ENCODE results near the gene DCTN3. TPM values are rescaled to one million over a fixed set of nuclear protein-coding genes. Genes with fewer than 3 reads are reported as not detected.

The DCTN3 gene
- total RNA-seq (10 to 100 TPM; 83.3 to 83.4 TPM), polyA plus RNA-seq (128 TPM)

DNA sequence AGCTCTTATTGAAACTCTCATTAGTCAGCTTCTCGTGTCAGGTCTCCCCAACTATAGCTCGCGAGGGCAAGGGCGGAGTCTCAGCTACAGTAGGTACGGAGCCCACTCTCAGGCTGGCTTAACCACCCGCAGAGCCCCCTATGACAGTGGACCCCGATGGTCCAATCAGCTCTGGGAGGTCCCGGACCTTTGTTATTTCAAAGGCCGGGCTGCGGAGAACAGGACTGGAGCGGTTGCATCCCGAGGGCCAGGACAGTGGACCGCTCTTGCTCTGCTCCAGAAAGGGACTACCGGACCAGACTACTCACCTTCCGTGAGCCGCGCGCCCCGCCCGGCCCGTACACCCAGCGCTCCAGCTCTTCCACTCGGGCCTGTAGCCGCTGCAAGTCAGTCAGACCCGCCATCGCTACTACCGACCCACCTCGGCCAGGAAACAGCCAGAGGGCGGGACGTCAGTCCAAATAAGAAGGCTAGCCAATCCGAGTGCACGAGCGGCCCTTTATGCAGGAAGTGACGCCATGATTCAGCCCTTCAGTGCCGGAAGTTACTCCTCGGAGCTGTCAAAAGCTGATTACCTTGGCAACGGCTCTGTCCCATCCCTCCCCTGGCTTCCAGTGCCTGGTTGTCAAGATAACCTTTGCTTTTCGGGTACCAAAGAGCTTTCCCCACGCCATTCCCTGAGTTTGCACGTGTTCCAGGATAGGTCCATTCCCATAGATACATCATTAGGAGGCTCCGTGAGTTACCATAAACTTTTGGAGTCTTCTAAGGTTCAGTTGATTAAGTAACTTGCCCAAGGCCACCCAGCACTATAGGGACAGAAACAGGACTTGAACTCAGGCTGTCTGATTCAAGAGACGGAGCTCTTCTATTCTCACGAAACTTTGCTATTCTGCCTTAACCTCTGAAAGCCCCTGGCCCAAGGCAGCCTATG is at the start of gene DCTN3:
DCTN3 (minus strand) TSS at position 435 of the 934 bp plus-strand sequence; CDS start at position 404, 31 bp downstream.
- ChIA-PET CTCF (interaction anchor here (1.1 to 7.6 kb wide), 10 partner anchors 8 to 82 kb away, joined by 3 to 97 read pairs (median 6); partner anchors contain the start of genes ARID3C, GALT, RPP25L and SIGMAR1), POLR2A (interaction anchor here (0.6 to 2.0 kb wide), 11 partner anchors 8 to 686 kb away, joined by 3 to 15 read pairs (median 4); partner anchors contain the start of genes GALT, RPP25L and SIGMAR1)
- peaks cover 27% of the 10 kb centered on the region for H3K27me3 ChIP-seq (ENCODE audit: insufficient read depth, low read length, poor library complexity, severe bottlenecking)
- peak; percentile 86 to 96 (median 89) for DNase-seq
- H3K4me3 ChIP-seq (ENCODE audit: low read length) = peak within 1 kb of the TSS; percentile 64
- peak within 1 kb of the TSS; percentile 93 to 97 (median 95) for H3K4me3 Mint-ChIP-seq
- peaks cover 28 to 42% (median 29%) of the 10 kb centered on the region in 3 donors for H3K4me1 Mint-ChIP-seq
- peak within 1 kb of the TSS; percentile 59 for H3K27ac ChIP-seq (ENCODE audit: low read depth, low read length)
- H3K36me3 ChIP-seq (ENCODE audit: insufficient read depth, low read length) = peaks cover 16% of the 10 kb centered on the region
- H3K36me3 Mint-ChIP-seq = peaks cover 6 to 41% (median 10%) of the 10 kb centered on the region in 3 donors
- peak within 1 kb of the TSS; percentile 72 to 97 (median 95) for H3K27ac Mint-ChIP-seq
- H3K9me3 ChIP-seq (ENCODE audit: low read length) = no peaks in the 10 kb centered on the region
- H3K27me3 Mint-ChIP-seq = peaks cover 30 to 31% of the 10 kb centered on the region in 2 donors
- H3K4me1 ChIP-seq (ENCODE audit: insufficient read depth, low read length) = peaks cover 19% of the 10 kb centered on the region
- no peaks in the 10 kb centered on the region for H3K9me3 Mint-ChIP-seq

GRCh38 chr9:34665381-34666250 is 45.3 kb upstream of the DCTN3 start:
- peaks cover 34 to 55% (median 41%) of the 10 kb centered on the region in 3 donors for H3K4me1 Mint-ChIP-seq
- H3K4me3 Mint-ChIP-seq = peak overlapping the region; percentile 82 to 97 (median 89)
- H3K36me3 Mint-ChIP-seq = peaks cover 5 to 14% (median 13%) of the 10 kb centered on the region in 3 donors
- peak; percentile 84 to 93 (median 86) for DNase-seq
- H3K27ac Mint-ChIP-seq = peak overlapping the region; percentile 87 to 99 (median 98)
- H3K9me3 ChIP-seq (ENCODE audit: low read length) = no peaks in the 10 kb centered on the region
- POLR2A ChIA-PET = interaction anchor here (0.7 to 3.0 kb wide), 5 partner anchors 19 to 53 kb away, joined by 3 to 20 read pairs (median 3); partner anchors contain the start of genes DCTN3, GALT and RPP25L
- H3K9me3 Mint-ChIP-seq = peaks cover 0 to 11% (median 4%) of the 10 kb centered on the region in 5 donors
- H3K4me1 ChIP-seq (ENCODE audit: insufficient read depth, low read length) = peaks cover 48% of the 10 kb centered on the region
- H3K27ac ChIP-seq (ENCODE audit: low read depth, low read length) = peak overlapping the region; percentile 96
- H3K4me3 ChIP-seq (ENCODE audit: low read length) = peak overlapping the region; percentile 87
- peaks cover 0 to 4% of the 10 kb centered on the region in 2 donors for H3K27me3 Mint-ChIP-seq
- no peaks in the 10 kb centered on the region for H3K36me3 ChIP-seq (ENCODE audit: insufficient read depth, low read length)
- CTCF ChIA-PET = interaction anchor here (1.1 to 5.0 kb wide), 9 partner anchors 10 to 49 kb away, joined by 3 to 54 read pairs (median 10); partner anchors contain the start of genes GALT, IL11RA and SIGMAR1
- no peaks in the 10 kb centered on the region for H3K27me3 ChIP-seq (ENCODE audit: insufficient read depth, low read length, poor library complexity, severe bottlenecking)

GRCh38 chr9:34665067-34665380 is 44.7 kb upstream of the DCTN3 start:
- peak overlapping the region; percentile 82 to 97 (median 89) for H3K4me3 Mint-ChIP-seq
- Histone ChIP-seq H3K27me3 (ENCODE audit: insufficient read depth, low read length, poor library complexity, severe bottlenecking) (no peaks in the 10 kb centered on the region), H3K4me3 (ENCODE audit: low read length) (peak overlapping the region; percentile 65), H3K9me3 (ENCODE audit: low read length) (no peaks in the 10 kb centered on the region), H3K4me1 (ENCODE audit: insufficient read depth, low read length) (peaks cover 48% of the 10 kb centered on the region), H3K36me3 (ENCODE audit: insufficient read depth, low read length) (peaks cover 4% of the 10 kb centered on the region), H3K27ac (ENCODE audit: low read depth, low read length) (peak overlapping the region; percentile 43)
- H3K27ac Mint-ChIP-seq = peak overlapping the region; percentile 87 to 99 (median 97)
- H3K9me3 Mint-ChIP-seq = peaks cover 0 to 9% (median 4%) of the 10 kb centered on the region in 5 donors
- POLR2A ChIA-PET = interaction anchor here (0.6 to 3.0 kb wide), 6 partner anchors 9 to 53 kb away, joined by 3 to 20 read pairs (median 3); partner anchors contain the start of genes DCTN3, GALT and RPP25L
- peaks cover 5 to 20% (median 13%) of the 10 kb centered on the region in 3 donors for H3K36me3 Mint-ChIP-seq
- CTCF ChIA-PET = interaction anchor here (1.1 to 5.0 kb wide), 9 partner anchors 9 to 48 kb away, joined by 3 to 54 read pairs (median 10); partner anchors contain the start of genes GALT, IL11RA and SIGMAR1
- H3K27me3 Mint-ChIP-seq = peaks cover 0 to 4% of the 10 kb centered on the region in 2 donors
- no peak for DNase-seq
- peaks cover 34 to 55% (median 41%) of the 10 kb centered on the region in 3 donors for H3K4me1 Mint-ChIP-seq

- Mint-ChIP-seq H3K27ac (peak overlapping the region; percentile 87 to 99 (median 96)), H3K4me1 (peaks cover 34 to 55% (median 41%) of the 10 kb centered on the region in 3 donors), H3K27me3 (peaks cover 0 to 4% of the 10 kb centered on the region in 2 donors), H3K4me3 (peak overlapping the region; percentile 82 to 97 (median 89)), H3K9me3 (peaks cover 0 to 5% (median 4%) of the 10 kb centered on the region in 5 donors), H3K36me3 (peaks cover 5 to 21% (median 13%) of the 10 kb centered on the region in 3 donors)
- peaks cover 7% of the 10 kb centered on the region for H3K36me3 ChIP-seq (ENCODE audit: insufficient read depth, low read length)
- POLR2A ChIA-PET = interaction anchor here (0.6 to 3.0 kb wide), 7 partner anchors 9 to 52 kb away, joined by 3 to 20 read pairs (median 3); partner anchors contain the start of genes DCTN3, GALT, RPP25L and SIGMAR1
- CTCF ChIA-PET = interaction anchor here (1.1 to 5.0 kb wide), 10 partner anchors 9 to 61 kb away, joined by 3 to 54 read pairs (median 8); partner anchors contain the start of genes GALT, IL11RA and SIGMAR1
- no peaks in the 10 kb centered on the region for H3K9me3 ChIP-seq (ENCODE audit: low read length)
- H3K4me3 ChIP-seq (ENCODE audit: low read length) = peak overlapping the region; percentile 65
- H3K27ac ChIP-seq (ENCODE audit: low read depth, low read length) = peak overlapping the region; percentile 43
- peaks cover 48% of the 10 kb centered on the region for H3K4me1 ChIP-seq (ENCODE audit: insufficient read depth, low read length)
- peak; percentile 59 to 80 (median 70) for DNase-seq
- H3K27me3 ChIP-seq (ENCODE audit: insufficient read depth, low read length, poor library complexity, severe bottlenecking) = no peaks in the 10 kb centered on the region
Observed at GRCh38 chr9:34664281-34665066, 44.2 kb upstream of the DCTN3 start.

DNA sequence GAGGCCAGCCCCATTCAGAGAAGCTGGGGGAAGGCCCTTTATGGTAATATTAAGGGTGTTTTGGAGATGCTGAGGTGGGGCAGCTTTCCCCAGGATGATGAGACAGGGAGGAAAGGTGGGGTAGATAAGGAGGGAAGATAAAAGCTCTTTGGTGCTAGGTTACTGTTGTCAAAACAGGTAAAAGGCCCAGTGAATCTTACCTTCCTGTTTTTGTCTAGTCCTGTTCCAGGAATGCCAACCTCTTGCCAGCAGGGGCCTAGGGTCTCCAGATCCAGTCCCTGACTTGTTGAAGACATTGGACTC is 43.0 kb upstream of the DCTN3 start:
- DNase-seq = peak in 3 of 5 donors; percentile 13 to 45 (median 24)

DNA sequence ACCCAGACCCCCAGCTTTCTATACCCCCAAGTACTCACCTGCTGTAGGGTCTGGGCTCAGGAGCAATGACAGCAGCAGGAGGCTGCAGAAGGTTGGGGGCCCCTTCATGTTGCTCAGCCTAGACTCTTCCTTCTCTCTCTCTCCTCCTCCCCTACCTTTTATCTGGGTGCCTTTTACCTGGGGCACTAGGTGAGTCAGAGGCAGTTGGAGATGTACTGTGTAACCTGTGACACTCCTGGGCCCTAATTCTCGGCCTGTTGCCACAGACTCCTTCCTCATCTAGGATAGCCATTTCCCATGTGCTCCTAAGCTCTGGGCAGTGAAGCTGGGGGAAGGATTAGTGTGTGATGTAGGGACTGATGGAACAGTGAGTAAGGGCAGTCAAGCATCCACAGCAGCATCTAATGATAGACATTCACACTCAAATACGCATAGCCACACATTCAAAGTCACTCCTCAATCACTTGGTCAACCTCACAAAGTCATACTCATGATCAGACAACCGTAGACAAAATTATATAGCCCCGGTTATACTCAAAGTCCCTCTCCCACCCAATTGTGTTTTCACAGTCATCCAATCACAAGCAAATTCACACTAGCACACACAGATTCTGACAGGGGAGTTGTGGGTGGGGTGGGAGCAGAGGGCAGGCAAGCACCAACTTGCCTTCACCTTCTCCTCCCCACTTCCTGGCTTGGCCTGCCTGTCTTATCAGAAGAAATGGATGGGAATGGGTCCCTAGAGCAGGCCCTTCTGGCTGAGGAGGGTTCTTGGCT is 42.4 kb upstream of the DCTN3 start, which contains the start of gene CCL27:
CCL27 (minus strand) TSS at position 132 of the 777 bp plus-strand sequence; CDS start at position 108, 24 bp downstream.
- Histone ChIP-seq H3K4me1 (ENCODE audit: insufficient read depth, low read length) (peaks cover 48% of the 10 kb centered on the region), H3K9me3 (ENCODE audit: low read length) (no peaks in the 10 kb centered on the region), H3K4me3 (ENCODE audit: low read length) (no peak within 1 kb of the TSS), H3K27ac (ENCODE audit: low read depth, low read length) (peak within 1 kb of the TSS; percentile 46), H3K36me3 (ENCODE audit: insufficient read depth, low read length) (peaks cover 7% of the 10 kb centered on the region), H3K27me3 (ENCODE audit: insufficient read depth, low read length, poor library complexity, severe bottlenecking) (no peaks in the 10 kb centered on the region)
- H3K27ac Mint-ChIP-seq = peak within 1 kb of the TSS; percentile 86 to 99 (median 95)
- ChIA-PET CTCF (interaction anchor here (1.3 to 4.7 kb wide), 7 partner anchors 13 to 59 kb away, joined by 4 to 54 read pairs (median 16); partner anchors contain the start of genes GALT, IL11RA, RPP25L and SIGMAR1), POLR2A (interaction anchor here (2.1 to 3.0 kb wide), 2 partner anchors 16 to 25 kb away, joined by 7 to 20 read pairs; partner anchors contain the start of genes GALT and SIGMAR1)
- H3K4me3 Mint-ChIP-seq = peak within 1 kb of the TSS in 6 of 7 donors; percentile 57 to 83 (median 69)
- DNase-seq = no peak
- peaks cover 0 to 4% of the 10 kb centered on the region in 2 donors for H3K27me3 Mint-ChIP-seq
- no peaks in the 10 kb centered on the region for H3K9me3 Mint-ChIP-seq
- peaks cover 34 to 53% (median 41%) of the 10 kb centered on the region in 3 donors for H3K4me1 Mint-ChIP-seq
- H3K36me3 Mint-ChIP-seq = peaks cover 0 to 19% (median 8%) of the 10 kb centered on the region in 3 donors

More for the DNA sequence above, 43.0 kb upstream of the DCTN3 start:
- peak overlapping the region; percentile 86 to 99 (median 95) for H3K27ac Mint-ChIP-seq
- H3K4me1 ChIP-seq (ENCODE audit: insufficient read depth, low read length) = peaks cover 48% of the 10 kb centered on the region
- peaks cover 34 to 55% (median 41%) of the 10 kb centered on the region in 3 donors for H3K4me1 Mint-ChIP-seq
- no peaks in the 10 kb centered on the region for H3K9me3 Mint-ChIP-seq
- ChIA-PET POLR2A (interaction anchor here (2.1 to 3.0 kb wide), 2 partner anchors 17 to 25 kb away, joined by 7 to 20 read pairs; partner anchors contain the start of genes GALT and SIGMAR1), CTCF (interaction anchor here (1.5 to 4.7 kb wide), 4 partner anchors 14 to 59 kb away, joined by 7 to 54 read pairs (median 14); partner anchors contain the start of genes GALT, IL11RA and SIGMAR1)
- peaks cover 0 to 4% of the 10 kb centered on the region in 2 donors for H3K27me3 Mint-ChIP-seq
- no peaks in the 10 kb centered on the region for H3K27me3 ChIP-seq (ENCODE audit: insufficient read depth, low read length, poor library complexity, severe bottlenecking)
- peak overlapping the region in 6 of 7 donors; percentile 57 to 83 (median 69) for H3K4me3 Mint-ChIP-seq
- no peaks in the 10 kb centered on the region for H3K9me3 ChIP-seq (ENCODE audit: low read length)
- H3K36me3 Mint-ChIP-seq = peaks cover 0 to 19% (median 8%) of the 10 kb centered on the region in 3 donors
- H3K4me3 ChIP-seq (ENCODE audit: low read length) = no peak overlapping the region
- H3K36me3 ChIP-seq (ENCODE audit: insufficient read depth, low read length) = peaks cover 7% of the 10 kb centered on the region
- peak overlapping the region; percentile 46 for H3K27ac ChIP-seq (ENCODE audit: low read depth, low read length)
